Mesothelial cell of epicardium (in vitro differentiated cells): ENCODE measurements around the gene CD63. TPM values are rescaled to one million over a fixed set of nuclear protein-coding genes. Genes with fewer than 3 reads are reported as not detected.
"Not testable (repeated sequence)": the region's sequence is repeated elsewhere in the genome, so short reads cannot be mapped to it uniquely, and the experiment has no call there.

Experiments used
- DNase-seq, 2 experiments: peaks; one replicate each; pipeline ENCODE4 v3.0.0; 2021; ENCODE audit warnings: low spot score in 2 of 2; ENCODE audit not compliant: unreplicated experiment in 2 of 2
- H3K27ac Mint-ChIP-seq: 2 replicates; pipeline ENCODE4 v1.8.0; 2021; ENCODE audit warnings: mixed read lengths
- H3K27me3 Mint-ChIP-seq: 2 replicates; pipeline ENCODE4 v1.8.0; 2021; ENCODE audit warnings: low read depth, mixed read lengths
- H3K36me3 Mint-ChIP-seq: 2 replicates; pipeline ENCODE4 v1.8.0; 2021; ENCODE audit warnings: mixed read lengths
- H3K4me1 Mint-ChIP-seq: 2 replicates; pipeline ENCODE4 v1.8.0; 2021; ENCODE audit warnings: mixed read lengths
- H3K4me3 Mint-ChIP-seq: 2 replicates; pipeline ENCODE4 v1.8.0; 2021; ENCODE audit warnings: mild to moderate bottlenecking, moderate library complexity, mixed read lengths
- H3K9me3 Mint-ChIP-seq: 2 replicates; pipeline ENCODE4 v1.8.0; 2021; ENCODE audit warnings: mixed read lengths
- total RNA-seq: library from RNA; stranded (reverse); gene quantifications from 3 replicates; pipeline ENCODE4 v1.2.1, GENCODE V29; 2021
- TF ChIP-seq, protein P1 (sequence below): fragments of 200-600 bp; sonication (generic); IDR thresholded peaks from one replicate; pipeline ENCODE4 v1.5.0; 2021; ENCODE audit warnings: antibody characterized with exemption; ENCODE audit not compliant: unreplicated experiment

Gene CD63
- total RNA-seq, 1 donor from 2014 or later: 429 TPM

DNA sequence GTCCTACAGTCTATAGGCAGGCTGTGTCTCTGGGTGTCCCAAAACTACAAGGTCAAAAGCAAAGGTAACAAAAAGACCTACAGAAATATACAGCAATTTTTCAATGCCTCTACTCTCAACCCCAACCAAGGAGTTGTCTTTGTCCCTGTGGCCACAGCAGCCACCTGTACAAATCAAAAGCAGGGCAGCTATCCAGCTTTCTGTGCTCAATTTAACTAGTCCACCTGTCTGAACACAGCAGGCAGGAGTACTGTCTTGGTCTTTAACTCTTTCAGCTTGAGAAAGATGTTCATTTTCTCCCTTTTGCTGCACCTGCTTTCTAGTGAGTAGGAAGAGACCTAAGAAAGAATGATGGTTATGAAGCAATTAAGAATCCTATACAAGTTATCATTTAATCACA lies 33.8 kb upstream of the CD63 start:
- Mint-ChIP-seq H3K4me1 (peaks cover 3% of the 10 kb centered on the region), H3K27ac (no peak overlapping the region), H3K4me3 (no peak overlapping the region), H3K36me3 (peaks cover 38% of the 10 kb centered on the region), H3K27me3 (no peaks in the 10 kb centered on the region), H3K9me3 (no peaks in the 10 kb centered on the region)
- TF ChIP-seq, protein P1, sequence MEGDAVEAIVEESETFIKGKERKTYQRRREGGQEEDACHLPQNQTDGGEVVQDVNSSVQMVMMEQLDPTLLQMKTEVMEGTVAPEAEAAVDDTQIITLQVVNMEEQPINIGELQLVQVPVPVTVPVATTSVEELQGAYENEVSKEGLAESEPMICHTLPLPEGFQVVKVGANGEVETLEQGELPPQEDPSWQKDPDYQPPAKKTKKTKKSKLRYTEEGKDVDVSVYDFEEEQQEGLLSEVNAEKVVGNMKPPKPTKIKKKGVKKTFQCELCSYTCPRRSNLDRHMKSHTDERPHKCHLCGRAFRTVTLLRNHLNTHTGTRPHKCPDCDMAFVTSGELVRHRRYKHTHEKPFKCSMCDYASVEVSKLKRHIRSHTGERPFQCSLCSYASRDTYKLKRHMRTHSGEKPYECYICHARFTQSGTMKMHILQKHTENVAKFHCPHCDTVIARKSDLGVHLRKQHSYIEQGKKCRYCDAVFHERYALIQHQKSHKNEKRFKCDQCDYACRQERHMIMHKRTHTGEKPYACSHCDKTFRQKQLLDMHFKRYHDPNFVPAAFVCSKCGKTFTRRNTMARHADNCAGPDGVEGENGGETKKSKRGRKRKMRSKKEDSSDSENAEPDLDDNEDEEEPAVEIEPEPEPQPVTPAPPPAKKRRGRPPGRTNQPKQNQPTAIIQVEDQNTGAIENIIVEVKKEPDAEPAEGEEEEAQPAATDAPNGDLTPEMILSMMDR: no peak
- DNase-seq: no peak

- DNase-seq: no peak
- Mint-ChIP-seq H3K27me3 (no peaks in the 10 kb centered on the region), H3K27ac (no peak overlapping the region), H3K4me1 (peaks cover 3% of the 10 kb centered on the region), H3K4me3 (no peak overlapping the region), H3K9me3 (no peaks in the 10 kb centered on the region), H3K36me3 (peaks cover 31% of the 10 kb centered on the region)
- TF ChIP-seq, protein P1: no peak
Observed at GRCh38 chr12:55760663-55761062, 31.9 kb upstream of the CD63 start.

DNA sequence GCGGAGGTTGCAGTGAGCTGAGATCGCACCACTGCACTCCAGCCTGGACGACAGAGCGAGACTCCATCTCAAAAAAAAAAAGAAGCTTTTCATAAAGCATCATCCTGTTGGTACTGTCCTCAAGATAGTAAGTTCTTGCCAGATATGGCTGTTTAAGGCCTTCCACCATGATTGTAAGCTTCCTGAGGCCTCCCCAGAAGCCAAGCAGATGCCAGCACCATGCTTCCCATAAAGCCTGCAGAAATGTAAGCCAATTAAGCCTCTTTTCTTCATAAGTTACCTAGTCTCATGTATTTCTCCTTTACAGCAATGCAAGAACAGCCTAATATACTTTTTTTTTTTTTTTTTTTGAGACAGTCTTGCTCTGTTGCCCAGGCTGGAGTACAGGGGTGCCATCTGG lies 29.8 kb upstream of the CD63 start:
- H3K4me3 Mint-ChIP-seq, H3K9me3 Mint-ChIP-seq, DNase-seq, H3K4me1 Mint-ChIP-seq, H3K27me3 Mint-ChIP-seq, H3K27ac Mint-ChIP-seq: not testable (repeated sequence)
- H3K36me3 Mint-ChIP-seq: peaks cover 29% of the 10 kb centered on the region

GRCh38 chr12:55757701-55758100 lies 28.9 kb upstream of the CD63 start:
- Mint-ChIP-seq H3K4me3 (no peak overlapping the region), H3K36me3 (peaks cover 34% of the 10 kb centered on the region), H3K9me3 (no peaks in the 10 kb centered on the region), H3K4me1 (peaks cover 7% of the 10 kb centered on the region), H3K27ac (peak overlapping the region; percentile 38), H3K27me3 (no peaks in the 10 kb centered on the region)
- no peak for DNase-seq
- TF ChIP-seq, protein P1: no peak

- H3K27ac Mint-ChIP-seq: peak overlapping the region; percentile 72
- no peaks in the 10 kb centered on the region for H3K27me3 Mint-ChIP-seq
- no peak overlapping the region for H3K4me3 Mint-ChIP-seq
- no peak for DNase-seq
- TF ChIP-seq, protein P1: no peak
- H3K36me3 Mint-ChIP-seq: peaks cover 28% of the 10 kb centered on the region
- H3K4me1 Mint-ChIP-seq: peaks cover 7% of the 10 kb centered on the region
- no peaks in the 10 kb centered on the region for H3K9me3 Mint-ChIP-seq
Observed at GRCh38 chr12:55755246-55755645, 26.4 kb upstream of the CD63 start.

DNA sequence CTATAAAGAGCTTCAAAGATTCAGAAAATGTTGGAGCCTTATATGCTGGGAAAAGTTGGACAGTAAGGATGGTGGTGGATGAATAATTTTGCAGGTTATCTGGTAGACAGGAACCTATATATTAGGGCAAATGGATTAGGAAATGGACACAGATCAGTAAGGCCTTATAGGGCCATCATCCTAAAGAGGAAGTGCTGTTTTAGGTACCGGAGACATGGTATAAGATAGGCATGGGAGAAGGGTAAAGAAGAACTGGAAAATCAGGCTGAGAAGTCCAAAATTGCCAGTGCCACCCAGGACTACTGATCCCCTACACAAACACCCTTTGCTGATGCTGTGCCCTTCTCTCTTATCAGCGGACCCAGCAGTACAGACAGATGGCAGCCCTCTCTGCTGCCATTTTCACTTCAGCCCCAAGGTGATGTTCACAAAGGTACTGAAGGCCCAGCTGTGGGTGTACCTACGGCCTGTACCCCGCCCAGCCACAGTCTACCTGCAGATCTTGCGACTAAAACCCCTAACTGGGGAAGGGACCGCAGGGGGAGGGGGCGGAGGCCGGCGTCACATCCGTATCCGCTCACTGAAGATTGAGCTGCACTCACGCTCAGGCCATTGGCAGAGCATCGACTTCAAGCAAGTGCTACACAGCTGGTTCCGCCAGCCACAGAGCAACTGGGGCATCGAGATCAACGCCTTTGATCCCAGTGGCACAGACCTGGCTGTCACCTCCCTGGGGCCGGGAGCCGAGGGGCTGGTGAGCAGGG lies 19.6 kb upstream of the CD63 start:
- no peaks in the 10 kb centered on the region for H3K9me3 Mint-ChIP-seq
- H3K4me3 Mint-ChIP-seq: no peak overlapping the region
- TF ChIP-seq, protein P1: no peak
- no peak overlapping the region for H3K27ac Mint-ChIP-seq
- DNase-seq: no peak
- H3K27me3 Mint-ChIP-seq: no peaks in the 10 kb centered on the region
- peaks cover 26% of the 10 kb centered on the region for H3K4me1 Mint-ChIP-seq
- peaks cover 15% of the 10 kb centered on the region for H3K36me3 Mint-ChIP-seq
